ENCODE results near the gene POLE4.

- TF ChIP-seq TAF1 (IDR thresholded peaks at IDR 0.05; ENCODE audit: borderline replicate concordance, low read depth, low read length): no peak
- TF ChIP-seq CHD2 (IDR thresholded peaks at IDR 0.05; ENCODE audit: low read length, partially characterized antibody): no peak
- TF ChIP-seq EZH2phosphoT487 (IDR thresholded peaks at IDR 0.05; ENCODE audit: borderline replicate concordance, low read depth): no peak
- TF ChIP-seq POLR2AphosphoS5 (IDR thresholded peaks at IDR 0.05; ENCODE audit: low read depth, low read length): no peak
Measured at GRCh38 chr2:74921236-74921736, 37.2 kb upstream of the POLE4 start.
